ENCODE measurements around the gene MYRF. TPM values are rescaled to one million over a fixed set of nuclear protein-coding genes. Genes with fewer than 3 reads are reported as not detected.

The MYRF gene
- polyA plus RNA-seq, 1 donor (not counting 4 experiments of a cell fraction or from before 2014, with no cell fraction given): 0.14 TPM

GRCh38 chr11:61764606-61765260 is 12.3 kb downstream of the MYRF start:
- H3K4me1 ChIP-seq (ENCODE audit: control insufficient read depth, extremely low read depth, insufficient read depth, low read length): no peaks in the 10 kb centered on the region
- H3K27ac ChIP-seq (ENCODE audit: control insufficient read depth, insufficient read depth, low read length): no peak overlapping the region
- DNase-seq (ENCODE audit: low read depth, low spot score) (no peak), FAIRE-seq (no peak)
- dilution Hi-C loops (cut with MboI; ENCODE audit: extremely low pct_ligation_motif_present, low sequenced_read_pairs): no loop called here
- H3K4me2 ChIP-seq (ENCODE audit: control insufficient read depth, extremely low read depth, insufficient read depth, low read depth, low read length): no peak overlapping the region
- no peaks in the 10 kb centered on the region for H3K9me1 ChIP-seq (ENCODE audit: control insufficient read depth, extremely low read depth, insufficient read depth, low read length)
- no peaks in the 10 kb centered on the region for H3K79me2 ChIP-seq (ENCODE audit: control insufficient read depth, insufficient read depth, low read length)
- no peak overlapping the region for H3K4me3 ChIP-seq (ENCODE audit: control insufficient read depth in 2 of 3, extremely low read depth in 1 of 3, insufficient read depth in 2 of 3, low read depth in 1 of 3, low read length in 3 of 3)
- no peak overlapping the region for H3K9ac ChIP-seq (ENCODE audit: control insufficient read depth, extremely low read depth, insufficient read depth, low read length)
- H3K36me3 ChIP-seq (ENCODE audit: control insufficient read depth in 2 of 2, extremely low read depth in 1 of 2, insufficient read depth in 2 of 2, low read length in 2 of 2): no peaks in the 10 kb centered on the region
- H4K20me1 ChIP-seq (ENCODE audit: control insufficient read depth, extremely low read depth, insufficient read depth, low read length): no peaks in the 10 kb centered on the region
- no peak for TF ChIP-seq EZH2 (IDR thresholded peaks at IDR 0.05; ENCODE audit: low read length)
- TF ChIP-seq, protein P1, sequence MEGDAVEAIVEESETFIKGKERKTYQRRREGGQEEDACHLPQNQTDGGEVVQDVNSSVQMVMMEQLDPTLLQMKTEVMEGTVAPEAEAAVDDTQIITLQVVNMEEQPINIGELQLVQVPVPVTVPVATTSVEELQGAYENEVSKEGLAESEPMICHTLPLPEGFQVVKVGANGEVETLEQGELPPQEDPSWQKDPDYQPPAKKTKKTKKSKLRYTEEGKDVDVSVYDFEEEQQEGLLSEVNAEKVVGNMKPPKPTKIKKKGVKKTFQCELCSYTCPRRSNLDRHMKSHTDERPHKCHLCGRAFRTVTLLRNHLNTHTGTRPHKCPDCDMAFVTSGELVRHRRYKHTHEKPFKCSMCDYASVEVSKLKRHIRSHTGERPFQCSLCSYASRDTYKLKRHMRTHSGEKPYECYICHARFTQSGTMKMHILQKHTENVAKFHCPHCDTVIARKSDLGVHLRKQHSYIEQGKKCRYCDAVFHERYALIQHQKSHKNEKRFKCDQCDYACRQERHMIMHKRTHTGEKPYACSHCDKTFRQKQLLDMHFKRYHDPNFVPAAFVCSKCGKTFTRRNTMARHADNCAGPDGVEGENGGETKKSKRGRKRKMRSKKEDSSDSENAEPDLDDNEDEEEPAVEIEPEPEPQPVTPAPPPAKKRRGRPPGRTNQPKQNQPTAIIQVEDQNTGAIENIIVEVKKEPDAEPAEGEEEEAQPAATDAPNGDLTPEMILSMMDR (optimal IDR thresholded peaks at IDR 0.05 in 1 of 3, IDR thresholded peaks at IDR 0.05 in 1 of 3, conservative IDR thresholded peaks at IDR 0.05 in 1 of 3; ENCODE audit: extremely low read depth in 1 of 3, insufficient read depth in 2 of 3, low read length in 3 of 3): no peak
- no peaks in the 10 kb centered on the region for H3K9me3 ChIP-seq (ENCODE audit: control insufficient read depth, low read depth, low read length)
- no peak overlapping the region for H2AFZ ChIP-seq (ENCODE audit: control insufficient read depth, low read length)
- H3K27me3 ChIP-seq (ENCODE audit: control insufficient read depth, extremely low read depth, insufficient read depth, low read length): peaks cover 9% of the 10 kb centered on the region

DNA sequence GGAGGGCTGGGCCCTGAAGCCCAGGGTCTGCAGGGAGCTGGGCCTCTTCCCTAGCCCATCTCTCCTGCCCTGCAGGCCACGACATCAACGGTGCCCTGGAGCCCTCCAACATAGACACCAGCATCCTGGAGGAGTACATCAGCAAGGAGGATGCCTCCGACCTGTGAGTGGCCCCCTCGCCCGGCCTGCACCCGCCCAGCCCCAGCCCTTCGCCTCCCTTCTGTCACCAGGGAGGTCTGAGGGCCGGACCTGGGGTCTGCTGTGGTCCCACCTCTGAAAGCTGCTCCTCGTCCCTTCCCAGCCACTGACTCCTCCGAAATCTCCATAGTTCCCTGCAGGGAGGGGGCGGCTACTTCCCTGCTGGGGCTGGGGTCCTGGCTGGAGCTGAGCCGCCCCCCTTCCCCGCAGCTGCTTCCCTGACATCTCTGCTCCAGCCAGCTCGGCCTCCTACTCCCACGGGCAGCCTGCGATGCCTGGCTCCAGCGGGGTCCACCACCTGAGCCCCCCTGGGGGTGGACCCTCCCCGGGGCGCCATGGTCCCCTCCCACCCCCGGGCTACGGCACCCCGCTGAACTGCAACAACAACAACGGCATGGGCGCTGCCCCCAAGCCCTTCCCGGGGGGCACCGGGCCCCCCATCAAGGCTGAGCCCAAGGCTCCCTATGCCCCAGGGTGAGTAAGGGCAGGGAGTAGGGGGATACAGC is 13.3 kb downstream of the MYRF start:
- Histone ChIP-seq H3K9me1 (ENCODE audit: control insufficient read depth, extremely low read depth, insufficient read depth, low read length) (no peaks in the 10 kb centered on the region), H3K27me3 (ENCODE audit: control insufficient read depth, extremely low read depth, insufficient read depth, low read length) (peaks cover 9% of the 10 kb centered on the region), H3K9me3 (ENCODE audit: control insufficient read depth, low read depth, low read length) (no peaks in the 10 kb centered on the region), H3K36me3 (ENCODE audit: control insufficient read depth in 2 of 2, extremely low read depth in 1 of 2, insufficient read depth in 2 of 2, low read length in 2 of 2) (no peaks in the 10 kb centered on the region), H3K27ac (ENCODE audit: control insufficient read depth, insufficient read depth, low read length) (no peak overlapping the region), H4K20me1 (ENCODE audit: control insufficient read depth, extremely low read depth, insufficient read depth, low read length) (no peaks in the 10 kb centered on the region), H3K79me2 (ENCODE audit: control insufficient read depth, insufficient read depth, low read length) (no peaks in the 10 kb centered on the region), H2AFZ (ENCODE audit: control insufficient read depth, low read length) (no peak overlapping the region), H3K4me3 (ENCODE audit: control insufficient read depth in 2 of 3, extremely low read depth in 1 of 3, insufficient read depth in 2 of 3, low read depth in 1 of 3, low read length in 3 of 3) (no peak overlapping the region), H3K4me2 (ENCODE audit: control insufficient read depth, extremely low read depth, insufficient read depth, low read depth, low read length) (no peak overlapping the region), H3K9ac (ENCODE audit: control insufficient read depth, extremely low read depth, insufficient read depth, low read length) (no peak overlapping the region), H3K4me1 (ENCODE audit: control insufficient read depth, extremely low read depth, insufficient read depth, low read length) (no peaks in the 10 kb centered on the region)
- TF ChIP-seq, protein P1 (optimal IDR thresholded peaks at IDR 0.05 in 1 of 3, IDR thresholded peaks at IDR 0.05 in 1 of 3, conservative IDR thresholded peaks at IDR 0.05 in 1 of 3; ENCODE audit: extremely low read depth in 1 of 3, insufficient read depth in 2 of 3, low read length in 3 of 3): no peak
- TF ChIP-seq EZH2 (IDR thresholded peaks at IDR 0.05; ENCODE audit: low read length): no peak
- dilution Hi-C loops (cut with MboI; ENCODE audit: extremely low pct_ligation_motif_present, low sequenced_read_pairs): no loop called here
- no peak for FAIRE-seq
- DNase-seq (ENCODE audit: low read depth, low spot score): no peak

Data from keratinocyte (primary cell).